DND-41 (cell line): Measurements from ENCODE around the gene PNPLA4.

Experiments used
- CTCF ChIP-seq: IDR thresholded peaks from 2 replicates; pipeline ENCODE4 v1.5.1; 2012; ENCODE audit warnings: borderline replicate concordance, low read length, moderate library complexity, mild to moderate bottlenecking; ENCODE audit not compliant: poor library complexity, severe bottlenecking; ENCODE audit errors: extremely low read depth
- EZH2 ChIP-seq: IDR thresholded peaks from 3 replicates; pipeline ENCODE4 v1.6.1; 2012; ENCODE audit warnings: borderline replicate concordance, low read depth, mild to moderate bottlenecking, moderate library complexity, low read length, inconsistent platforms; ENCODE audit not compliant: severe bottlenecking

GRCh38 chrX:7889135-7889534, 38.1 kb downstream of the PNPLA4 start:
- TF ChIP-seq EZH2, result no peak
- TF ChIP-seq CTCF, result no peak
